Glomerular visceral epithelial cell (primary cell): ENCODE data around the gene SEC16B.
"Not testable (repeated sequence)": the region's sequence is repeated elsewhere in the genome, so short reads cannot be mapped to it uniquely, and the experiment has no call there.

Experiments
- DNase-seq: peaks from one replicate; pipeline ENCODE4 v3.0.0-alpha.2; 2016; ENCODE audit errors: extremely low spot score

The SEC16B gene, protein sequence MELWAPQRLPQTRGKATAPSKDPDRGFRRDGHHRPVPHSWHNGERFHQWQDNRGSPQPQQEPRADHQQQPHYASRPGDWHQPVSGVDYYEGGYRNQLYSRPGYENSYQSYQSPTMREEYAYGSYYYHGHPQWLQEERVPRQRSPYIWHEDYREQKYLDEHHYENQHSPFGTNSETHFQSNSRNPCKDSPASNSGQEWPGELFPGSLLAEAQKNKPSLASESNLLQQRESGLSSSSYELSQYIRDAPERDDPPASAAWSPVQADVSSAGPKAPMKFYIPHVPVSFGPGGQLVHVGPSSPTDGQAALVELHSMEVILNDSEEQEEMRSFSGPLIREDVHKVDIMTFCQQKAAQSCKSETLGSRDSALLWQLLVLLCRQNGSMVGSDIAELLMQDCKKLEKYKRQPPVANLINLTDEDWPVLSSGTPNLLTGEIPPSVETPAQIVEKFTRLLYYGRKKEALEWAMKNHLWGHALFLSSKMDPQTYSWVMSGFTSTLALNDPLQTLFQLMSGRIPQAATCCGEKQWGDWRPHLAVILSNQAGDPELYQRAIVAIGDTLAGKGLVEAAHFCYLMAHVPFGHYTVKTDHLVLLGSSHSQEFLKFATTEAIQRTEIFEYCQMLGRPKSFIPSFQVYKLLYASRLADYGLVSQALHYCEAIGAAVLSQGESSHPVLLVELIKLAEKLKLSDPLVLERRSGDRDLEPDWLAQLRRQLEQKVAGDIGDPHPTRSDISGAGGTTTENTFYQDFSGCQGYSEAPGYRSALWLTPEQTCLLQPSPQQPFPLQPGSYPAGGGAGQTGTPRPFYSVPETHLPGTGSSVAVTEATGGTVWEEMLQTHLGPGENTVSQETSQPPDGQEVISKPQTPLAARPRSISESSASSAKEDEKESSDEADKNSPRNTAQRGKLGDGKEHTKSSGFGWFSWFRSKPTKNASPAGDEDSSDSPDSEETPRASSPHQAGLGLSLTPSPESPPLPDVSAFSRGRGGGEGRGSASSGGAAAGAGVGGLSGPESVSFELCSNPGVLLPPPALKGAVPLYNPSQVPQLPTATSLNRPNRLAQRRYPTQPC

DNA sequence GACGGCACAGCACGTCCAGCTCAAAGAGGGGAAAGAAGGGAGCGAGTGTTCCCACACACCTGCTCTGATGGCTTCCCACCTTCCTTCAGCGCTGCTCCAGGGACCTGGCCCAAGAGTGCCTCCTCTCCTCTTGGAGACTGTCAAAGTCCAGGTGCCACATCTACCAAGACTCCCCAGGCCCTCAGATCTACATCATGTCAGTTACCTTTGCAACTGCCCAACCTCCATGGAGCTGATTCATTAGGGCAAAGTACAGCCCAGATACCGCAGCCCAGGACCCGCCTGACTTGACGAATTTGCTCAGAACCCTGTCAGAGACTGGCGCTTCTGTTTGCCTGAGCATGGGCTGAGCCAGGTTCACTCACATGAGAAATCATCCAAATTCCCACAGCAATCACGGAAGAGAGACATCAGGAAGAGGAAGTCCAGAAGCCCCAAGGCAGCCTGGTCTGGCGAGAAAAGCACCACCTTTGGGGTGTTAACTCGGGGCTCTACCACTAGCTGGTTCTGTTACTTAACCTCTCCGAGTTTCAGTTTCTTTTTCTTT, at the start of gene SEC16B:
SEC16B (minus strand) TSS at position 234 of the 547 bp plus-strand sequence. CDS start 2,077 bp downstream, outside the sequence.
- peak; percentile 64 for DNase-seq

DNA sequence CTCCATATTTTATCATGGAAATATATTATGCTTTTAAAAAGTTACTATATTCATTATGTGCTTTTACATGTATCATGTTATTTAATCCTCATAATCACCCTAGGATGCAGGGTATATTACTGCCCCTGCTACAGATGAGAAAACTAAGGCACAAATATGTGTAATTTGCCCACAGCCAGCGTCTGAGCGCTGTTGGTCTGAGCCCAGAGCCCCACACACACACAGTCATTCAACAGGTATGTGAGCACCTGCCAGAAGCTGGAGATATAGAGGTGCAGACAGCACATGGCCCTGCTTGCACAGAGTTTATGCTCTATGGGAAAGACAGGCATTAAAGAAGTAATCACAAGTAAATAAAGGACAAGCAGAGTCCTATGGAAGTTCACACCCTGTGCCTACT, 49.8 kb upstream of the SEC16B start:
- no peak for DNase-seq

DNA sequence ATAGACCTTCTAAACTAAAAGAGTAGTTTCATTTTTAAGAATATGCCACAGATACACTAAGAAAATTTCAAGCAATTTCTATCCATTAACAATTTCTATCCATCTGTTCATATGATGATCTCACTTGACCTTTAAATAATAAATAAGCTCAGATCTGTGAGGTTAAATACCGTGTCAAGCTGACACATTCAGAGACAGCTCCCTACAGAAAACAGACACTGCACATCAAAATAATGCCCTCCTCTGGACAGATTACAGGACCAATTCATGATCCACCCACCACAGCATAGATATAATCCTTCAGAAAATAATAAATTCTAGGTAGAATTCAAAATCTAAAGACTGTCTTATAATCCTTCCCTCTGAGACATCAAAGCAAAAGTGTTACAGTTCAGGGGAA, 49.4 kb upstream of the SEC16B start:
- no peak for DNase-seq

DNA sequence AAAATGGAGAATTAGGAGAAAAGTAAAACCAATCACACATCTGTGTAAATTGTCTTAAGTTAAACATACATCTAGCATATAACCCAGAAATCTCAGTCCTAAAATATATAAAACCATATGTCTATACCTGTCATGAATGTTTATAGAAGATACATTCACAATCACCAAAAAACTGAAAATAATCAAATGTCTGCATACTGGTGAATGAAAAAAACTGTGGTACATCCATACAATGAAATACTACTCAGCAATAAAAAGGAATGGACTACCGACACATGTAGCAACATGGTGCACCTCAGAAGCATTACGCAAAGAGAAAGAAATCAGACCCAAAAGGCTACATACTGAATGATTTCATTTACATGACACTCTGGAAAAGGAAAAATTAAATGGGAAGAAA, 47.7 kb upstream of the SEC16B start:
- DNase-seq = no peak

DNA sequence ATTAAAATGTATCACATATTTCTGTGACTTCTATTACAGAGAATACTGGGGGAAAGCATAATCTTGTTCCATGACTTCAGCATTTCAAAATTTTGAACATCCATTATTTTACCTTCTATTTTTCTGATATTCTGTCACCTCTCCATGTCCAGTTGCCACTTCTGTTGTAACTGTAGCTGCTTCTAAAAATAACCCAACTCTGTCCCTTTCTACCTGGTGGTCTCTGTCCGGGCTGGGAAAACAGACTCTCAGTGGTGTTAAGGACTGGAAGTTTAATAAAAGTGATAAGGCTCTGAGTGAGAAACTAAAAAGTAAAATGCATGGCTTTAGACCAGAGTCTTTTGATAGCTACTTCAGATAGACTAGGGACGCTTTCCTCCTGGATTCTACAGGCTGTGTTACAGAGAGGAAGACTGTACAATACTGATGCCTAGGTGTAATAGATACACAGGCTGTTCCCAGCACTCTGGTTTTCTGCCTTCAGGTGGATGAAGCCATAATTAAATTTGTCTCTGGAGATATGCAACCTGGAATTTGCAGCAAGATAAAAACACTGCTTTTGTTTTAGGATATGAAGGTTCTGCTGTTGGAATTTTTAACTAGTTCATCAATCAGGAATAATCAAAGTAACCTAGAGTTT, 42.1 kb upstream of the SEC16B start:
- DNase-seq = no peak

DNA sequence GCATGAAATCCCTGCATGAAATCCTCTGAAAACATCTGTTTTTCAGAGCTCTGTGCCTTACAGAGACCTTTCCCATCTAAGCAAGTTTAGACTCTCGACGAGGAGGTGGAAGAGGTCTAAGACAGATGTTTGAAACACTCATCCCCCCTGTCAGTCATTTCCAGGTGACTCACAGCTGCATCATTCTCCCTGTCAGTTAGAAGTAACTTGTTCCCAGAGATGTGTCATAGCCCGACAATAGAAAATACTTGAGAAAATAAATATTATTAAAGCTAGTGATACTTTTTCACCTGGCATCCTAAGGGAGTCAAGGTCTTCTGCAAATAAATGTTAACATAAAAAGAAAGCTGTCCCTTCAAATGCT, 41.6 kb upstream of the SEC16B start:
- DNase-seq = peak; percentile 55

DNA sequence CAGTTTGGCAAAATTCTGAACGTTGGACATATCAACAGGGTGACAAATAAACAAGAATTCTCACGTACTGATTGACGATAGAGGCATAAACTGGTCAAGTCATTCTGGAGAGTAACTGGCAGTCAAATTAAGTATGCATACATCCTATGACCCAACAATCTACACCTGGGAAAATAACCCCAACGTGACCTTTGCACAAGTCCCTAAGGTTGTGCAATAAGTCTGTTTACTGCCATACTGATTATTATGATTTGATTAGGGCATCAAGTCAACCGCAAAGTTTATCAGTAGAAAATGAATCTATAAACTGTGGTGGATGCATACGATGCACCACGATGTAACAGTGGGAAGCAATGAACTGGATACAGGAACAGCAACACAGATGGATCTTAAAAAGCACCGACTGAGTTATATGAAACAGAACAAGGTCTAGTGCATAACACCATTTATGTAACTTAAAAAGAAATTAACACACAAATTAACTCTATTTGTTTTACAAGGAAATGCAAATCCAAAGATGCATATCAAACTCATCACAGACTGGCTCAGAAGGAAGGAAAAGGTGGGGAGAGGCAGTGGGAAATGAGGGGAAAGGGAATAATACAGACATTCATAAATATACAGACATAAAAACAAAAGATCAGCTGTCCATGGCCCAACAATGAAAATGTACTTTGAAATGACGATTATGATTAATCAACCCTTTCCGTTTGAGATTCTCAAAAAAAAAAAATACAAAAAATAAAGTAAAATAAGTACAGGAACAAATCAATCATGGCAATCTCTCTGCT, 41.0 kb upstream of the SEC16B start:
- no peak for DNase-seq

DNA sequence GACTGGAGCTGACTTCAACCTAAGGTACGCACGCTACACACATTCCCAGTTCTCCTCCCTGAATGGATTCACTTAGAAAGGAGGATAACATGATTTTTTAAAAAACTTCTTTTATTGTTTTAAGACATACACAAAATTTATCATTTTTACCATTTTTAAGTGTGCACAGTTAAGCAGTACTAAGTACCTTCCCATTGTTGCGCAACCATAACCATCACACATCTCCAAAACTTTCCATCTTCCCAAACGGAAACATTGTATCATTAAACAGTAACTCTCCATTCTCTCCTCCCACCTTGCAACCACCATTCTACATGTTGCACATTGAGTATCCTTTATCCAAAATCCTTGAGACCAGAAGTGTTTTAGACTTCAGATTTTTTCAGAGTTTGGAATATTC, 36.2 kb upstream of the SEC16B start:
- DNase-seq = no peak

DNA sequence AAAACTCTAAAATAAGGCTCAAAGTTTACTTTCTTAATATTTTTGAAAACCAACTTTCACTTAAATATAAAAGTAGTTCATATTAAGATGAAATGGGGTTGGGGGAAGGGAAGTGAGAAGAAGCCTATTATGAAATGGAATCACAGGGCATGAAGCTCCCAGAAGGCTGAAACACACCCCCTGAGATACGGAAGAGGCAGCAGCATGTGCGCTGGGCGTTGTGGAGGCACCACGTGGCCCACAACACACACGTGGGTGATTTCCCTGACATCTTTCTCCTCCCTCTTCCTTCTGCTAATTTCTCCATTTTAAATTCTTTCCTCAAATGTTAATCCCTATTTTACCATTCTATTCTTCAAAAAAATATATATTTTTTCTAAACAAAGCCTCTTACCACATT, 35.6 kb upstream of the SEC16B start:
- no peak for DNase-seq

DNA sequence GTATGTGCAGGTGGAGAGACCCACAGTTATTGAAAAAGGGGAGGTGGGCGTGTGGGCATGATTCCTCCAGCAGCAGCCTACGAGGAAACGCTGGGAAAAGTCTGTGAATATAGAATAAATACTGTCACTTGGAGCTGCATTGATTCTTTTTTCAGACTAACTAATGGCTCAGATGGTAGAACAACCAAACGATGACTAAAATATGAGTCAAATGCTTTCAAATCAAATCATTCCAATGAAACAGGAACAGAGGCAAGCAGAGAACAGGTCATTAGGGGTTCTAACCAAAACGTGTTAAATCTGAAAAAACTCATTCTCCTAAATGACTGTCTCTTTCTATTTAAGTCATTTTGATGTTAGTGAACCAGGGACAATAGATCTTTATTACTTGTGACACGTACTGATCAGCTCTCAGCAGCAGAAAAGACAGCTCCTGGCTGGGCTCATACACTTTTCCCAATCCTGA, 35.1 kb upstream of the SEC16B start:
- no peak for DNase-seq

DNA sequence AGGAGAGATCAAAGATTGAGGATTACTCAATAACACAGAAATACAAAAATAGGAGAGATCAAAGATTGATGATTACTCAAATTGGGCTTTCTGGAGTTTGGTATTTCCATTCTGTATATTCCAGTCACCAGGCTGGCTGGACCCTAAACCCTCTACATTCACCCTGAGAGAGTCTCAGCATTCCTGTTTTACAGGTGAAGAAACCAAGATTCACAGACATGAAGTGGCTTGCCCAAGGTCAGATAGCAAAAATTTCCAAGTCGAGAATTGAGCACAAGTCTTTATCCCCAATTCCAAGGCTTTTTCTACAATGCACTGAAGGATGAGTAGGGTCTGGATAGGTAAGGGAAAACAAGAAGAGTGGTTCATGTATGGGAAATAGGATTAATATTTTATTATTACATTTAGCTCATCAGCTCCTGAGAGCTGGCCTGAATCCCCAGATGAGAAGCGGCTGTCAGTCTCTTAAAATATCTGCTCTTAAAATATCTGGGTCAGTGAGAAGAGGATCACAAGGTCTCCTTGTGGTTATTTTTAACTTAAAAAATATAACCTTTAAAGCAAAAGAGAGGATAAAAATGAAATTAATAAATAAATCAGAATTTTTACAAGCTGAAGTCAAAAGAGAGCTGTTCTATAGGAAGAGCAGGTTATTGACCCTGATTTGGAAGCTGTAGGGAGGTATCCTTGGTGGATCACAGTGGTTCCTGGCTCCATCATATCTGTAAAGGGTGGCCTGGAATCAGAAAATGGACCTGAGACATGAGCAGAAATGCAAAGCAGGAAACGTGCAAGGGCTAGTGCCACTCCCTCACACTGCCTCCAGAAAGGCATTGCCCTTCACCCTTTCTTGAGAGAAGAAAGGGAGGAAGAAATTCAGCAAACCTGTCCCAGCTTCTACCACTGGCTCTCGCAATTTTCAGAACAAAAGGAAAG, 29.1 kb upstream of the SEC16B start:
- no peak for DNase-seq

DNA sequence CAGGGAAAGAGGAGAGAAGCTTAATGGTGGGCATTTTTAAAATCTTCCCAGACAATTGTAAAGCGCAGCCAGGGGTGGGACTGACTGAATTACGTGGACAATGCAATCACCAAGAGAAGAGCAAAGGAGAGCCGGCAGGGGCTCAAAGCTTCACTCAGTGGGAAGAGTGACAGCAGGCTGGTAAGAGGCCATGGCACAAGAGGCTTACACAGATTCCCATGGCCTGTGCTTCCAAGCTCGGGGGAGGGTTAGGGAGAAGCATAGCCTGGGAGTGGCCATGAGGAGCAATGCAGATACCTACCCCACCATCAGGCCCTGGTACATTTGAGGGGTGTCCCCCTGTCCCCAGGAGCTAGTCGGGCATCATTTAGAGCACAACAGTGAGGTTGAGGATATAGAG, 27.1 kb upstream of the SEC16B start:
- DNase-seq = no peak

DNA sequence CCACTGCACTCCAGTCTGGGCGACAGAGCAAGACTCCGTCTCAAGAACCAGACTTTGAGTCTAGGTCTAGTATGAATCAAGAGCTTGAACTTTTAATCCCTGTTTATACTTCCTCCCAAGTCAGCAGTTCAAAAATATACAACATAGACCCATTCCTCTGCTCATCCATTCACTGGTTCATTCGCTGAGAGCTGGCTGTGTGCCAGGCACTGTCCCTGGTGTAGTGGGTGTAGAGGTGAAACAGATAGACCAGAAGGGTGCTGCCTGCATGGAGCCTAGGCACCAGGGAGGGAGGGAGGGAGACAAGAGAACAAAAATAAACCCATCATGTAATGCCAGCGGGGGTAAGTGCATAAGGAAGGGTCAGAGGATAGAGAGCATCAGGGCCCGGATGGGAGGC, 25.5 kb upstream of the SEC16B start:
- no peak for DNase-seq

DNA sequence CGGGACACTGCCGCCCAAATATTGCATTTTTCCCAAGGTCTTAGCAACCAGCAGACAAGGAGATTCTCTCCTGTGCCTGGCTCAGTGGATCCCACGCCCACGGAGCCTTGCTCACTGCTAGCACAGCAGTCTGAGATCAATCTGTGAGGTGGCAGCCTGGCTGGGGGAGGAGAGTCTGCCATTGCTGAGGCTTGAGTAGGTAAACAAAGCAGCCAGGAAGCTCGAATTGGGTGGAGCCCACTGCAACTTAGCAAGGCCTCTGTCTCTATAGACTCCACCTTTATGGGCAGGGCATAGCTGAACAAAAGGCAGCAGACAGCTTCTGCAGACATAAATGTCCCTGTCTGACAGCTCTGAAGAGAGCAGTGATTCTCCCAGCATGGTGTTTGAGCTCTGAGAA, 16.4 kb upstream of the SEC16B start:
- not testable (repeated sequence) for DNase-seq

DNA sequence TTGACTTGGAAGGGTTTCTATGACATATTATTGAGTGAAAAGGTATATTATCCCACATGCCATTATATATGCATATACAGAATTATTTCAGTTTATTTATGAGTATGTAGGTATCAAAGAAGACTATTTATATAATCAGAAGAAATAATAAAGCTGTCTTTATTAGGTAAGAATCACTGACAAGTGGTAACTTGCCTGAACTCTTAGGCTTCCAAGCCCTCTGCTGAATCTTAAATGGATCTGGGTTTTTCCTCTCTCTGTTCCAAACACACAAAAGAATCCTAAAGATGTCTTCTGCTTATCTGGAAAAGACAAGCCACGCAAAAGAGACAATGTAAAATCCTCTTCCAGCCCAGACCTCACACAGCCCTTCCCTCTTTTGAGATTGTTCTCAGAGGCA, 14.9 kb upstream of the SEC16B start:
- DNase-seq = no peak

DNA sequence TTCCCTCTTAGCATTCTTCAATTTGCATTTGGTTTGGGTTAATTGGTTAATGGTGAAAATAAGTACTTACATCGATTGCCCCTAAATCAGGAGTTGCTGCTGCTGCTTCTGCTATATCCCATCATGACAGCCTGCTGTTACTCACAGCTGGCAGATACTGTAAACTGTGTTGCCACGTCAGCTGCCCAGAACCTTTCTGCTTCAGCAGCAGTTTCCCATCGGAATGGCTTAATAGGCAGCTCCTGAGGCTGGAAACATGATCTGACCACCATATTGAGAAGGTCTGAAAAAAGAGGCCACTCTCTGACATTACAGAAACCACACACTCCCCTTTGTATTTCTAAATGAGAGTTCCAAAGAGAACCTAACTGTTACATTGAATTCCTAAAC, 14.3 kb upstream of the SEC16B start:
- peak; percentile 91 for DNase-seq

DNA sequence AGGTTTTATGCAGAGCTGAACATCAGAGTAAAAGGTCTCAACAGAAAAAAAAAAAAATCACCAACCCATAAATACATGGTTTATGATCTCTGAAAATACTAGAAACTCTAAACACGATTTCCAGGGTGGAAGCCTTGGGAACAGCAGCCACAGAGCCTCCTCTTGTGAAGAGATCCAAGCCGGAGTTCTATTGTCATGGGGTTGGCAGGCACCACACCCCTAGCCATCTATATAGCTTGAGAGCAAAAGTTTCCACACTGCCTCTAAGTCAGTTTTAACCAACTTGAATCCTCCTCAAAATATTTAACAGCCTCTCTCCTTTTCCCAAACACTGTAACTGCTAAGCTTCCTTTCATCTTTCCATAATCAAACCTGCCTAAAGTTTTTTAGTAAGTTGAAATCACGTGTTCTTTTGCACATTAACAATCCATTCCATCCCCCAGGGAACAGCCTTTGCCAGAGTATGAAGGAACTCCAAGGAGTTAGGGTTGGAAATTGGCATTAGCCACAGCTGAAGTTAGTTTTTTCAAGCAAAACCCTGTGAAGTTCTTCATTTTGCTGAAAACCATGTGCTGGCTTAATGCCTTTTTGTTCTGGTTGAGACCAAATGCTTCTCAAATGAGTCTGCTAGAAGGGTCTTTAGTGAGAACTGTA, 13.8 kb upstream of the SEC16B start:
- DNase-seq = no peak

DNA sequence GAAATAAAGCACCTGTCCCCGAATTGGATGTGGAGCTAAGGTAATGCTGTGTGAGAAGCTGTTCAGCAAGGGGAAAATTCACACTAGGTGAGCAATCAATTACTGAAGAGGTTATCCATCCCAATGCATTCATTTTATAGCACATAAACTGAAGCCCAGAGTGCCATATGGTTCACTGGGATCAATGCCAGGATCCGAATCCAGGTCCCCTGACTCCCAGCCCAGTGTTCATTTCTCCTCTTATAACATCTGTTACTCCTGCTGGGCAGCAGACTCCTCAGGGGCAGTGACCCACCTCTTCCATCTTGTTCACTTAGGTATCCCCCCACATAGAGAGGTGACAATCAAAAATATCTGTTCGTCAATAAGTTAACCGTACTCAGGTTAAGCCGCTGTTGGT, 13.2 kb upstream of the SEC16B start:
- no peak for DNase-seq

DNA sequence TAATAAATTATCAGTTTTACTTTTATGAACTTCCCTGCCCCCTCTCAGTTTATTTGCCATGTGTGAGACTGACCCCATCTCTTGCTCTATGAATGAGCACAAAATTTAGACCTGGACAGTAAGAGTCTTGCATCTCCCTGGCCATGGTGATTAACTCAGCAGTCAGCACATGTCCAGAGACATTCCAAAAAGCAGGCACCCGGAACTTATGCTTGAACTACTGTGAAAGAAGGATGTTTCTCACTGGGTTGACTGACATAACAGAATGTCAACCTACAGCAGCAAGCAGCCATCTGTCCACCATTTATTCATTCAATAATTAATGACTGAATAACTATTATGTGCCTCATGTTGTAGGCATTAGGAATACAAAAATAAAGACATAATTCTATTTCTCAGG, 11.3 kb upstream of the SEC16B start:
- DNase-seq = peak; percentile 62
